ENCODE data around the gene CNTNAP2.
"Not testable (repeated sequence)": the region's sequence is repeated elsewhere in the genome, so short reads cannot be mapped to it uniquely, and the experiment has no call there.

Gene CNTNAP2

GRCh38 chr7:148445260-148446044 is 2328.9 kb downstream of the CNTNAP2 start:
- no peak for DNase-seq

- no peak for DNase-seq
Measured at GRCh38 chr7:148447221-148447849, 2330.7 kb downstream of the CNTNAP2 start.

- DNase-seq, result not testable (repeated sequence)
Measured at GRCh38 chr7:148451526-148451925, 2334.9 kb downstream of the CNTNAP2 start.

GRCh38 chr7:148456351-148456750 is 2339.8 kb downstream of the CNTNAP2 start:
- no peak for DNase-seq

GRCh38 chr7:148457310-148457921 is 2340.8 kb downstream of the CNTNAP2 start:
- no peak for DNase-seq

GRCh38 chr7:148458263-148458662 is 2341.7 kb downstream of the CNTNAP2 start:
- DNase-seq, result no peak

- DNase-seq, result no peak
Measured at GRCh38 chr7:148461392-148462179, 2345.0 kb downstream of the CNTNAP2 start.

- not testable (repeated sequence) for DNase-seq
Measured at GRCh38 chr7:148462774-148463173, 2346.2 kb downstream of the CNTNAP2 start.

- no peak for DNase-seq
Measured at GRCh38 chr7:148463210-148463609, 2346.6 kb downstream of the CNTNAP2 start.

- no peak for DNase-seq
Measured at GRCh38 chr7:148464947-148465346, 2348.3 kb downstream of the CNTNAP2 start.

- not testable (repeated sequence) for DNase-seq
Measured at GRCh38 chr7:148465441-148465840, 2348.8 kb downstream of the CNTNAP2 start.

GRCh38 chr7:148466120-148466519 is 2349.5 kb downstream of the CNTNAP2 start:
- DNase-seq, result no peak

GRCh38 chr7:148468700-148469098 is 2352.1 kb downstream of the CNTNAP2 start:
- no peak for DNase-seq

Data from CD4-positive, alpha-beta T cell treated with Interleukin-4 for 4 hours (primary cell).